Spleen (tissue), 7 donors: ENCODE data around the gene CNTLN.
"Not testable (repeated sequence)": the region's sequence is repeated elsewhere in the genome, so short reads cannot be mapped to it uniquely, and the experiment has no call there.

Experiments used
- CTCF ChIP-seq, 11 experiments: fragments of 200-600 bp in 7 of 11; fragments of 450-650 bp in 4 of 11; sonication (generic) in 4 of 11; IDR thresholded peaks in 8 of 11; conservative IDR thresholded peaks in 3 of 11; 1 replicate in 7 of 11; 2 replicates in 4 of 11; pipeline versions ENCODE4 v1.4.0 to v1.8.0; 2016 to 2021; ENCODE audit warnings: antibody characterized with exemption in 11 of 11, inconsistent platforms in 4 of 11, mild to moderate bottlenecking in 1 of 11
- POLR2A ChIP-seq, 3 donors: fragments of 450-650 bp; IDR thresholded peaks; one replicate each; pipeline ENCODE4 v1.5.1; 2017; ENCODE audit warnings: antibody characterized with exemption in 3 of 3, mild to moderate bottlenecking in 1 of 3
- POLR2AphosphoS5 ChIP-seq, 3 donors: sonication (generic); formaldehyde crosslinking; IDR thresholded peaks; one replicate each; pipeline ENCODE4 v1.5.1; 2017; ENCODE audit warnings: antibody characterized with exemption in 3 of 3
- donor health status: DM: no; HTN: no; CAD: no; lungs with moderate emphysema.
- donor health status: DM: no; HTN: no; CAD: no.
- donor health status: DM: no; HTN: no; CAD: no.

GRCh38 chr9:17526726-17527125 is 391.9 kb downstream of the CNTLN start:
- not testable (repeated sequence) for TF ChIP-seq POLR2AphosphoS5 (IDR thresholded peaks at IDR 0.05); CTCF (IDR thresholded peaks at IDR 0.05 in 8 of 11, conservative IDR thresholded peaks at IDR 0.05 in 3 of 11); POLR2A (IDR thresholded peaks at IDR 0.05)
